ENCODE measurements around the gene KANTR. TPM values are rescaled to one million over a fixed set of nuclear protein-coding genes. Genes with fewer than 3 reads are reported as not detected.

Gene KANTR
- total and polyA plus RNA-seq, 2 of the 4 experiments (the other 2 are of a cell fraction), result 1.6 to 6.3 TPM

DNA sequence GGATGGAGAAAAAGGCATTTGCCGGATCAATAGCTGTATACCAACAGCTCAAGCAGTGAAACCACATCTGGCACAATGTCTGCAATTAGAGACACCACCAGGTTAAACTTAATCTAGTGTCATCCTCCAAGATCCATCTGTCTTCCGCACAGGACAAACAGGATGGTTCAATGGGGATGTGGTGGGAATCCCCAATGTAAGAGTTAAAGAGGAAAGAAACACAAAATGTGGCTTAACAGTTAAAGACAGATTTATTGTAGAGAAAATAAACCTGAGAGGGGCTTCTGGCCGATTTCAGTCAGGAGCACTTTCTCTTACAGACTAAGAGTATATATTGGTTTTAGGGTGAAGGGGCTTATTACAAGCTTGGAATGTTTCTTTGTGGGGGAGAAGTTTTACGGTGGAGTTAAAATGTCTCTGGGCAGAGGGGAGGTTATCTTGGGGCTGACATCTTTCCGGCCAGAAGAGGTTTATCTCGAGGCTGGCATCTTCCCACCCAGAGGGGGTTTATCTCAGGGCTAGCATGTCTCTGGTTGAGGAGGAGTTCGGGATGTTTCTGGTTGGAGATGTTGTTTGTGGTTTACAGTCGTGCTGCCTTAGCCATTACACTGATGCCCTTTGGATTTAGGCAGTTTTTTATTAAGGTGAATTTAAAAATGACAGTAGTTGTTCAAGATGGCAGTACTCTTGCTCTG, 61.7 kb downstream of the KANTR start:
- intact Hi-C loops (cut with micrococcal nuclease), result no loop called here
- Histone ChIP-seq H3K23ac (ENCODE audit: low read depth, low read length) (no peak overlapping the region), H2BK15ac (ENCODE audit: low read depth, low read length) (no peak overlapping the region), H3K4me2 (ENCODE audit: low read depth, low read length) (no peak overlapping the region), H3K4ac (ENCODE audit: low read depth, low read length) (no peak overlapping the region), H3K56ac (ENCODE audit: extremely low read depth, insufficient read depth, low read length) (no peak overlapping the region), H2BK5ac (ENCODE audit: low read depth, low read length, poor library complexity, severe bottlenecking) (no peak overlapping the region), H3K4me3 (ENCODE audit: insufficient read depth, low read depth, low read length) (no peak overlapping the region), H2BK20ac (ENCODE audit: low read depth, low read length) (no peak overlapping the region), H3K27ac (ENCODE audit: insufficient read depth, low read length) (no peak overlapping the region), H4K8ac (ENCODE audit: low read depth in 2 of 2, low read length in 2 of 2) (no peak overlapping the region), H3K27me3 (ENCODE audit: control insufficient read depth, insufficient read depth, low read length) (peaks cover 7% of the 10 kb centered on the region), H3K9me1 (ENCODE audit: insufficient read depth, low read length) (no peaks in the 10 kb centered on the region), H4K20me1 (ENCODE audit: insufficient read depth, low read length) (no peaks in the 10 kb centered on the region), H3K18ac (ENCODE audit: low read depth, low read length) (no peak overlapping the region), H4K91ac (ENCODE audit: insufficient read depth, low read depth, low read length) (no peak overlapping the region), H3K14ac (replicated peaks; ENCODE audit: low read depth, low read length) (no peak overlapping the region), H3K9me3 (ENCODE audit: control insufficient read depth, insufficient read depth, low read length) (no peaks in the 10 kb centered on the region), H4K5ac (ENCODE audit: low read depth, low read length) (no peak overlapping the region), H2AFZ (replicated peaks; ENCODE audit: low read length, poor library complexity) (no peak overlapping the region), H3K9ac (ENCODE audit: low read depth, low read length) (no peak overlapping the region), H3K79me1 (ENCODE audit: low read depth in 1 of 2, low read length in 2 of 2) (no peaks in the 10 kb centered on the region), H2AK5ac (ENCODE audit: low read depth, low read length) (no peak overlapping the region), H2AK9ac (replicated peaks; ENCODE audit: low read depth, low read length, poor library complexity) (no peak overlapping the region), H3K4me1 (ENCODE audit: control insufficient read depth, insufficient read depth, low read length) (no peaks in the 10 kb centered on the region), H2BK120ac (ENCODE audit: low read depth, low read length) (no peak overlapping the region), H3K36me3 (ENCODE audit: control insufficient read depth, insufficient read depth, low read length) (no peaks in the 10 kb centered on the region)
- BruUV-seq (replicated peaks), result no TSS peak
- DNase-seq (no peak), ATAC-seq (ENCODE audit: low read depth) (no peak)
- in situ Hi-C loops (cut with MboI; ENCODE audit: low sequenced_read_pairs), result no loop called here
- dilution Hi-C loops (cut with HindIII; ENCODE audit: low sequenced_read_pairs, unreplicated experiment), result no loop called here
- TF ChIP-seq RAD21 (IDR thresholded peaks at IDR 0.05; ENCODE audit: low read length), result no peak
- TF ChIP-seq MAFK (IDR thresholded peaks at IDR 0.05; ENCODE audit: low read depth, low read length), result no peak
- no peak for TF ChIP-seq CTCF (conservative IDR thresholded peaks at IDR 0.05; ENCODE audit: low read depth, low read length)
- no peak for TF ChIP-seq RCOR1 (IDR thresholded peaks at IDR 0.05; ENCODE audit: insufficient replicate concordance, low read length)
- no peak for TF ChIP-seq MXI1 (IDR thresholded peaks at IDR 0.05; ENCODE audit: borderline replicate concordance, low read depth, low read length)
- no peak for TF ChIP-seq CHD1 (IDR thresholded peaks at IDR 0.05; ENCODE audit: low read depth, low read length)
- no peak for TF ChIP-seq NFE2L2 (IDR thresholded peaks at IDR 0.05; ENCODE audit: low read depth, low read length)
- TF ChIP-seq MAZ (IDR thresholded peaks at IDR 0.05; ENCODE audit: borderline replicate concordance, low read depth, low read length), result no peak
- no peak for TF ChIP-seq BHLHE40 (IDR thresholded peaks at IDR 0.05; ENCODE audit: low read depth, low read length)
- no peak for TF ChIP-seq SMC3 (IDR thresholded peaks at IDR 0.05; ENCODE audit: low read depth, low read length)
- ChIA-PET POLR2A (ENCODE audit: unreplicated experiment) (no interaction called here), CTCF (no interaction called here)
- WGBS, 2 experiments (ENCODE audit: extremely low coverage in 2 of 2, insufficient read length in 1 of 2), result 79% methylated on average over 2 of the region's 8 CpGs; no CpG with 5 or more reads in 1 of the 2 experiments
